GM18517 (cell line): ENCODE measurements around the gene ABCG8.
"Not testable (repeated sequence)": the region's sequence is repeated elsewhere in the genome, so short reads cannot be mapped to it uniquely, and the experiment has no call there.

Experiments used
- ATAC-seq: cut with Tn5 transposase; IDR thresholded peaks from one replicate; pipeline ENCODE4 v1.9.1; 2021; ENCODE audit warnings: mild to moderate bottlenecking, moderate library complexity; ENCODE audit not compliant: unreplicated experiment

Gene ABCG8

DNA sequence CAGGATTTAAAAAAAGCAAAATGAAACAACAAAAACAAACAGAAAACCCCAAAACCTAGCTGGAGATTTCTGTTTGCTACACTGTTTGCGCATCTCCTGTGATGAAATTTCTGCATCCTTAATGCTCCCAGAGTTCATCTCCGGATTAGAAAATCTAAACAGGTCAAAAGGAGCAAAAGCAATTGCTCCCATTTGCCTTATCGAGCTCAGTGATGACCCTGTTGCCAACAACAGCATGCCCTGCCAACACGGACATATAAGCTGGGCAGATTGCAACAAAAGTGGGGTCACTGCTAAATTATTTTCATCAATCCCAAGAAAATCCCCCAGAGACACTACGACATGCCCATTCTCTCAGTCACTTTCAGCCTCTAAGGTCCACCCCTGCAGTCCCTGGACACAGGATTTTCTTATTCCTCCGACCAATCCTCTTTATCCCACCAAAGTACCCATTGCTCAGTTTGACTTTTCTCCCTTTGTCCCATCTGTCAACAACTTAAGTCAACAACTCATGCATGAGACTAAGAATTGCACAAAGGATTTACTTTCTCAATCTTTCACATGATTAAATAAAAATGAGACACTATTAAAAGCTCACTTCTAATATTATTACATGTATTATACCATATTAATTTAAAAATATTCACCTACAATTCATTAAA, 67.8 kb downstream of the ABCG8 start:
- no peak for ATAC-seq

DNA sequence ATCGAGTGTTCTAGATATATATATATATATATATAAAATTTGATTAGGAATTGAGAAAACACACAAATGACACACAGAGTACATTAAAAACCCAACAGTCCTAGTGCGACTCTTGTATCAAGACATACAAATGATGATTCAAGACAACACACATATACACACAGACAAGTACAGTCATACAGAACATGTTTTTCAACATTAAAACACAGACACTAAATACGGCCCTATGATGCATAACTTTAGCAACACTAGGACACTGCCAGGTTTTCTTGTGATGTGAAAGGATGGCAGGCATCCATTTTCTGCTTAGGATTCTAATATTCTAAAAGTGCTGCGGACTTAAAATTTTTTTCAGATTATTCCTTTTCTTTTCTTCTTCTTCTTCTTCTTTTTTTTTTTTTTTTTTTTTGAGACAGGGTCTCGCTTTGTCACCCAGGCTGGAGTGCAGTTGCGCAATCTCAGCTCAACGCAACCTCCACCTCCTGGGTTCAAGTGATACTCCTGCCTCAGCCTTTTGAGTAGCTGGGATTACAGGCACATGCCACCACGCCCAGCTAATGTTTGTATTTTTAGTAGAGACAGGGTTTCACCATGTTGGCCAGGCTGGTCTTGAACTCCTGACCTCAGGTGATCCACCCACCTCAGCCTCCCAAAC, 72.5 kb downstream of the ABCG8 start:
- ATAC-seq = not testable (repeated sequence)

GRCh38 chr2:43924463-43924862, 85.7 kb downstream of the ABCG8 start:
- ATAC-seq = no peak

GRCh38 chr2:43925431-43925830, 86.7 kb downstream of the ABCG8 start:
- no peak for ATAC-seq

- no peak for ATAC-seq
These were observed 88.7 kb downstream of the ABCG8 start for GRCh38 chr2:43927442-43927841.

DNA sequence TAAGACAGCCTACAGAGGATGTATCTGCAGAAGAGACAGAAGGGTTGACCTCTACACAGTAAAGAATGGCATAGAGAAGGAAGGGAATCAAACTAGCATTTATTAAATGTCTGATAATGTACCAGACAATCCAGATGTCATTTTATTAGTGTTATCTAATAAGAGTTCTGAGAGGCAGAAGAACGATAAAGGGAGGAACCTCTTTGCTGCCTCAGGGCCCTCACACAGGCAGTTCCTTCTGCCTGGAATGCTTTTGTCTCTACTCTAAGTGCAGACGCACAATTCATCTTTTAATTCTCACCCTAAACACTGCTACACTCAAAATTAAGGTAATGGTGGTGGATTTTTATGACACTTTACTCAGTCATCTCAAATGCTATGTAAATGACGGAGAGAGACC, 92.5 kb downstream of the ABCG8 start:
- no peak for ATAC-seq
